ENCODE data around the gene PPP2R2C. TPM values are rescaled to one million over a fixed set of nuclear protein-coding genes. Genes with fewer than 3 reads are reported as not detected.

PPP2R2C gene
- total and polyA plus RNA-seq, 2 of the 4 experiments (the other 2 are of a cell fraction) = 0.03 TPM; not detected in 1

GRCh38 chr4:6303943-6304342 is 168.5 kb downstream of the PPP2R2C start:
- ChIA-PET POLR2A (ENCODE audit: unreplicated experiment) (no interaction called here), CTCF (no interaction called here)
- peaks cover 12% of the 10 kb centered on the region; the same call in 1 of the 2 replicates for H3K9me1 ChIP-seq (ENCODE audit: insufficient read depth, low read length)
- H4K20me1 ChIP-seq (ENCODE audit: insufficient read depth, low read length) = no peaks in the 10 kb centered on the region; the same call in none of the 2 replicates
- dilution Hi-C loops (cut with HindIII; ENCODE audit: low sequenced_read_pairs, unreplicated experiment) = no loop called here
- ATAC-seq (ENCODE audit: low read depth) = no peak
- no peak overlapping the region for H3K18ac ChIP-seq (ENCODE audit: low read depth, low read length)
- BruUV-seq (replicated peaks) = no TSS peak
- no peak overlapping the region for H2BK20ac ChIP-seq (ENCODE audit: low read depth, low read length)
- H2AK9ac ChIP-seq (replicated peaks; ENCODE audit: low read depth, low read length, poor library complexity) = no peak overlapping the region
- in situ Hi-C loops (cut with MboI; ENCODE audit: low sequenced_read_pairs) = no loop called here
- no peak overlapping the region for H2AFZ ChIP-seq (replicated peaks; ENCODE audit: low read length, poor library complexity)
- no peak overlapping the region for H3K4ac ChIP-seq (ENCODE audit: low read depth, low read length)
- peaks cover 41% of the 10 kb centered on the region for H3K36me3 ChIP-seq (ENCODE audit: control insufficient read depth, insufficient read depth, low read length)
- no peak overlapping the region for H2BK15ac ChIP-seq (ENCODE audit: low read depth, low read length)
- no peak overlapping the region for H3K4me2 ChIP-seq (ENCODE audit: low read depth, low read length)
- no peak overlapping the region for H3K27ac ChIP-seq (ENCODE audit: insufficient read depth, low read length)
- TF ChIP-seq CEBPB (IDR thresholded peaks at IDR 0.05; ENCODE audit: low read depth, low read length) (no peak), ELK1 (IDR thresholded peaks at IDR 0.05; ENCODE audit: borderline replicate concordance, low read depth, low read length) (no peak), FOS (IDR thresholded peaks at IDR 0.05; ENCODE audit: low read depth, low read length) (no peak), NFE2L2 (IDR thresholded peaks at IDR 0.05; ENCODE audit: low read depth, low read length) (no peak), MAFK (IDR thresholded peaks at IDR 0.05; ENCODE audit: low read depth, low read length) (no peak), MAZ (IDR thresholded peaks at IDR 0.05; ENCODE audit: borderline replicate concordance, low read depth, low read length) (no peak), CHD1 (IDR thresholded peaks at IDR 0.05; ENCODE audit: low read depth, low read length) (no peak), POLR2A (IDR thresholded peaks at IDR 0.05; ENCODE audit: low read depth, low read length) (no peak)
- TF ChIP-seq, protein P1, sequence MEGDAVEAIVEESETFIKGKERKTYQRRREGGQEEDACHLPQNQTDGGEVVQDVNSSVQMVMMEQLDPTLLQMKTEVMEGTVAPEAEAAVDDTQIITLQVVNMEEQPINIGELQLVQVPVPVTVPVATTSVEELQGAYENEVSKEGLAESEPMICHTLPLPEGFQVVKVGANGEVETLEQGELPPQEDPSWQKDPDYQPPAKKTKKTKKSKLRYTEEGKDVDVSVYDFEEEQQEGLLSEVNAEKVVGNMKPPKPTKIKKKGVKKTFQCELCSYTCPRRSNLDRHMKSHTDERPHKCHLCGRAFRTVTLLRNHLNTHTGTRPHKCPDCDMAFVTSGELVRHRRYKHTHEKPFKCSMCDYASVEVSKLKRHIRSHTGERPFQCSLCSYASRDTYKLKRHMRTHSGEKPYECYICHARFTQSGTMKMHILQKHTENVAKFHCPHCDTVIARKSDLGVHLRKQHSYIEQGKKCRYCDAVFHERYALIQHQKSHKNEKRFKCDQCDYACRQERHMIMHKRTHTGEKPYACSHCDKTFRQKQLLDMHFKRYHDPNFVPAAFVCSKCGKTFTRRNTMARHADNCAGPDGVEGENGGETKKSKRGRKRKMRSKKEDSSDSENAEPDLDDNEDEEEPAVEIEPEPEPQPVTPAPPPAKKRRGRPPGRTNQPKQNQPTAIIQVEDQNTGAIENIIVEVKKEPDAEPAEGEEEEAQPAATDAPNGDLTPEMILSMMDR (conservative IDR thresholded peaks at IDR 0.05; ENCODE audit: low read depth, low read length) = no peak
- TF ChIP-seq, protein P2, sequence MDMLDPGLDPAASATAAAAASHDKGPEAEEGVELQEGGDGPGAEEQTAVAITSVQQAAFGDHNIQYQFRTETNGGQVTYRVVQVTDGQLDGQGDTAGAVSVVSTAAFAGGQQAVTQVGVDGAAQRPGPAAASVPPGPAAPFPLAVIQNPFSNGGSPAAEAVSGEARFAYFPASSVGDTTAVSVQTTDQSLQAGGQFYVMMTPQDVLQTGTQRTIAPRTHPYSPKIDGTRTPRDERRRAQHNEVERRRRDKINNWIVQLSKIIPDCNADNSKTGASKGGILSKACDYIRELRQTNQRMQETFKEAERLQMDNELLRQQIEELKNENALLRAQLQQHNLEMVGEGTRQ (IDR thresholded peaks at IDR 0.05; ENCODE audit: low read depth, low read length) = no peak
- H3K9ac ChIP-seq (ENCODE audit: low read depth, low read length) = no peak overlapping the region
- WGBS, 2 experiments (ENCODE audit: extremely low coverage in 2 of 2, insufficient read length in 1 of 2) = 90% methylated on average over 4 of the region's 12 CpGs; no CpG with 5 or more reads in 1 of the 2 experiments
- no peak overlapping the region for H4K8ac ChIP-seq (ENCODE audit: low read depth in 2 of 2, low read length in 2 of 2)
- DNase-seq = no peak
- H3K4me1 ChIP-seq (ENCODE audit: control insufficient read depth, insufficient read depth, low read length) = no peaks in the 10 kb centered on the region
- no peaks in the 10 kb centered on the region for H3K79me1 ChIP-seq (ENCODE audit: low read depth in 1 of 2, low read length in 2 of 2)
- no peak overlapping the region for H4K5ac ChIP-seq (ENCODE audit: low read depth, low read length)
- H3K14ac ChIP-seq (replicated peaks; ENCODE audit: low read depth, low read length) = no peak overlapping the region
- H3K4me3 ChIP-seq (ENCODE audit: insufficient read depth, low read depth, low read length) = no peak overlapping the region
- no peak overlapping the region for H2BK120ac ChIP-seq (ENCODE audit: low read depth, low read length)
- intact Hi-C loops (cut with micrococcal nuclease) = no loop called here
- no peak overlapping the region for H2AK5ac ChIP-seq (ENCODE audit: low read depth, low read length)
- H3K23ac ChIP-seq (ENCODE audit: low read depth, low read length) = no peak overlapping the region
- peaks cover 6% of the 10 kb centered on the region; the same call in 1 of the 2 replicates for H3K27me3 ChIP-seq (ENCODE audit: control insufficient read depth, insufficient read depth, low read length)
- H4K91ac ChIP-seq (ENCODE audit: insufficient read depth, low read depth, low read length) = no peak overlapping the region
- peaks cover 5% of the 10 kb centered on the region for H3K9me3 ChIP-seq (ENCODE audit: control insufficient read depth, insufficient read depth, low read length)
- no peak overlapping the region for H2BK5ac ChIP-seq (ENCODE audit: low read depth, low read length, poor library complexity, severe bottlenecking)
- H3K56ac ChIP-seq (ENCODE audit: extremely low read depth, insufficient read depth, low read length) = no peak overlapping the region

Data from IMR-90 (cell line).